BE2C (cell line): ENCODE measurements around the gene ZSCAN20.

ENCODE experiments used
- DNase-seq: peaks from one replicate; pipeline ENCODE4 v3.0.0-alpha.2; 2020
- H3K27me3 ChIP-seq: fragments of 250-450 bp; sonication (Bioruptor Pico); 2 replicates; pipeline ENCODE4 v1.5.1; 2020; ENCODE audit warnings: mild to moderate bottlenecking
- H3K36me3 ChIP-seq: fragments of 250-450 bp; sonication (Bioruptor Pico); 2 replicates; pipeline ENCODE4 v1.5.1; 2020; ENCODE audit warnings: mild to moderate bottlenecking
- H3K4me1 ChIP-seq: fragments of 250-450 bp; sonication (Bioruptor Pico); 2 replicates; pipeline ENCODE4 v1.5.1; 2020
- H3K4me3 ChIP-seq: 2 replicates; pipeline ENCODE4 v1.5.1; 2011; ENCODE audit warnings: low read depth, low read length
- H3K9me3 ChIP-seq: fragments of 250-450 bp; sonication (Bioruptor Pico); 2 replicates; pipeline ENCODE4 v1.5.1; 2020
- CTCF ChIP-seq: IDR thresholded peaks from 2 replicates; pipeline ENCODE4 v1.5.1; 2012; ENCODE audit warnings: mild to moderate bottlenecking, low read depth, low read length

Gene ZSCAN20

GRCh38 chr1:33482412-33482811 lies 10.0 kb downstream of the ZSCAN20 start:
- Histone ChIP-seq H3K4me3 (no peak overlapping the region), H3K4me1 (no peaks in the 10 kb centered on the region), H3K9me3 (no peaks in the 10 kb centered on the region), H3K27me3 (no peaks in the 10 kb centered on the region), H3K36me3 (no peaks in the 10 kb centered on the region)
- TF ChIP-seq CTCF: no peak
- DNase-seq: no peak

DNA sequence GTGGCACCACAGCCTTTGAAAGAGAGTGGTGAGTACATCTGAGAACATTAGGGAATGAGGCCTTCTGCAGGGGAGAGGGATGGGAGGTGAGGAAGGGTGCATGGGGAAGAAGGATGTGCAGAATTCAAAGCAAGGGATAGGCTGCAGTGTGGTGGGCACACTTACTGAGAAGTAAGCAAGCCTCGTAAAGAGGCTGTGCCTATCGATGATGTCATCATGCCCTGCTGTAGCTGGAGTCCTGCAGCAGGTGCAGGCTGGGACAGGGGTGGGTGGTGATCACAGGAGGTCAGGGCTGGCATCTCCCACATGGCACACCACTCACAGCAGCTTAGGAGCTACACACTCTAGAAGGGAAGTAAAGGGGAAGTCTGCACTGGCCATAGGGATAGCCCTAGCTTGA lies 16.2 kb downstream of the ZSCAN20 start:
- H3K4me3 ChIP-seq: no peak overlapping the region
- H3K4me1 ChIP-seq: no peaks in the 10 kb centered on the region
- no peaks in the 10 kb centered on the region for H3K27me3 ChIP-seq
- no peaks in the 10 kb centered on the region for H3K36me3 ChIP-seq
- no peak for DNase-seq
- H3K9me3 ChIP-seq: no peaks in the 10 kb centered on the region
- TF ChIP-seq CTCF: no peak

- Histone ChIP-seq H3K36me3 (no peaks in the 10 kb centered on the region), H3K4me1 (no peaks in the 10 kb centered on the region), H3K27me3 (no peaks in the 10 kb centered on the region), H3K9me3 (no peaks in the 10 kb centered on the region), H3K4me3 (no peak overlapping the region)
- no peak for DNase-seq
- TF ChIP-seq CTCF: no peak
These were observed 22.5 kb downstream of the ZSCAN20 start for GRCh38 chr1:33494929-33495328.

DNA sequence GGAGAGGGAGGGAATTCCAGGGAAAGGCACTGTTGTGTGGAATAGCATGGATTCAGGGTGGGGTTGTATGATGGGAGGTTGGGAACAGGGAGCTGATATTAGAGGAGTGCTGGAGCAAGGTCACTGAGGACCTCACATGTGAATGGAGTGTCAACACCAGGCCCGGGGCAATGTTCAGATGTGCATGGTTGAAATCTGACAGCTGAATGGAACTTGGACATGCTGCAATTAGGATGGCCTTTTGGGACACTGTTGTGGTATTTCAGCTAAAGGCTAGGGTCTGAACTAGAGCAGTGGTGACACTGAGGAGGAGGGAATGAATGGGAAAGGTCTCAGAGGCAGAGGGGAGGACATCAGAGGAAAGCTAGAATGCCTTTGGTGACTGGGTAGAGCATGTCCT lies 25.0 kb downstream of the ZSCAN20 start:
- H3K4me3 ChIP-seq: no peak overlapping the region
- no peak for TF ChIP-seq CTCF
- H3K36me3 ChIP-seq: no peaks in the 10 kb centered on the region
- no peaks in the 10 kb centered on the region for H3K4me1 ChIP-seq
- no peak for DNase-seq
- H3K27me3 ChIP-seq: no peaks in the 10 kb centered on the region
- no peaks in the 10 kb centered on the region for H3K9me3 ChIP-seq

GRCh38 chr1:33500547-33500946 lies 28.1 kb downstream of the ZSCAN20 start:
- H3K4me1 ChIP-seq: no peaks in the 10 kb centered on the region
- no peak for DNase-seq
- no peak for TF ChIP-seq CTCF
- H3K9me3 ChIP-seq: no peaks in the 10 kb centered on the region
- no peaks in the 10 kb centered on the region for H3K27me3 ChIP-seq
- H3K36me3 ChIP-seq: no peaks in the 10 kb centered on the region
- no peak overlapping the region for H3K4me3 ChIP-seq

- Histone ChIP-seq H3K36me3 (no peaks in the 10 kb centered on the region), H3K4me3 (no peak overlapping the region), H3K27me3 (no peaks in the 10 kb centered on the region), H3K4me1 (no peaks in the 10 kb centered on the region), H3K9me3 (no peaks in the 10 kb centered on the region)
- no peak for DNase-seq
- TF ChIP-seq CTCF: no peak
These were observed 28.9 kb downstream of the ZSCAN20 start for GRCh38 chr1:33501309-33501708.
